GM19240 (cell line): ENCODE results near the gene CORIN.

ENCODE experiments used
- DNase-seq: peaks from one replicate; pipeline ENCODE4 v3.0.0; 2011; ENCODE audit warnings: low spot score; ENCODE audit not compliant: insufficient read length

The CORIN gene

GRCh38 chr4:47837908-47838294 is at the start of gene CORIN:
Gene CORIN (minus strand): TSS chr4:47838067. CDS start chr4:47837949, 118 bp downstream.
- no peak for DNase-seq

GRCh38 chr4:47882228-47882627 is 44.4 kb upstream of the CORIN start:
- DNase-seq: no peak

- no peak for DNase-seq
Measured at GRCh38 chr4:47879458-47879857, 41.6 kb upstream of the CORIN start.

GRCh38 chr4:47876784-47877546 is 39.1 kb upstream of the CORIN start:
- no peak for DNase-seq

- no peak for DNase-seq
Measured at GRCh38 chr4:47876310-47876709, 38.4 kb upstream of the CORIN start.

GRCh38 chr4:47873877-47874541 is 36.1 kb upstream of the CORIN start:
- DNase-seq: no peak

GRCh38 chr4:47863486-47863885 is 25.6 kb upstream of the CORIN start:
- DNase-seq: no peak

- DNase-seq: no peak
Measured at GRCh38 chr4:47862297-47862696, 24.4 kb upstream of the CORIN start.

GRCh38 chr4:47860305-47860704 is 22.4 kb upstream of the CORIN start:
- no peak for DNase-seq

GRCh38 chr4:47858006-47858405 is 20.1 kb upstream of the CORIN start:
- DNase-seq: no peak

- DNase-seq: no peak
Measured at GRCh38 chr4:47856713-47857112, 18.8 kb upstream of the CORIN start.

- DNase-seq: no peak
Measured at GRCh38 chr4:47855350-47855749, 17.5 kb upstream of the CORIN start.

GRCh38 chr4:47852136-47852535 is 14.3 kb upstream of the CORIN start:
- DNase-seq: no peak

GRCh38 chr4:47849466-47849865 is 11.6 kb upstream of the CORIN start:
- no peak for DNase-seq

GRCh38 chr4:47848041-47848440 is 10.2 kb upstream of the CORIN start:
- no peak for DNase-seq

- no peak for DNase-seq
Measured at GRCh38 chr4:47842985-47843384, 5.1 kb upstream of the CORIN start.

GRCh38 chr4:47840291-47840690 is 2.4 kb upstream of the CORIN start:
- DNase-seq: no peak

GRCh38 chr4:47839259-47839658 is 1.4 kb upstream of the CORIN start:
- DNase-seq: peak; percentile 23

GRCh38 chr4:47838445-47838844 is 578 bp upstream of the CORIN start:
- DNase-seq: no peak

GRCh38 chr4:47837094-47837907 is 566 bp downstream of the CORIN start:
- DNase-seq: no peak

- DNase-seq: peak; percentile 32
Measured at GRCh38 chr4:47836641-47837093, 1.2 kb downstream of the CORIN start.

- DNase-seq: no peak
Measured at GRCh38 chr4:47835494-47835893, 2.4 kb downstream of the CORIN start.
